ENCODE results near the gene PDZK1. TPM values are rescaled to one million over a fixed set of nuclear protein-coding genes. Genes with fewer than 3 reads are reported as not detected.
A peak's percentile ranks its signal among the peaks of the same experiment; 100 is the strongest.
"Not testable (repeated sequence)": the region's sequence is repeated elsewhere in the genome, so short reads cannot be mapped to it uniquely, and the experiment has no call there.

The PDZK1 gene
- total RNA-seq, 4 donors from 2014 or later, result 0.63 TPM; not detected in 3

DNA sequence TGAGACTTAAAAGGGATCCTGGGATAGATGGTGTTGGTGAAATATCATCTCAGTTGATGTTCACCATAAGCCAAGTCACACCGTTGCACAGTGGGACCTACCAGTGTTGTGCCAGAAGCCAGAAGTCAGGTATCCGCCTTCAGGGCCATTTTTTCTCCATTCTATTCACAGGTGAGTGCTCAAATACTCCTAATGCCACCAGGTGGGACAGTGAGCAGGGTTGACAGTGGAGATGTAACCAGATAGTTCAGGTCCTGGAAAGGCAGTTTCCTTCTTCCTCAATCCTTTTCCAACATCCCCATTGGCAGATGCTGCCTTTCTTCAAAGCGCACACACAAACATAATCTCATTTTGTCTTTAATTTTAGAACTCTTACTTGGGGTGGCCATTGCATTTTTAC, 23.7 kb upstream of the PDZK1 start:
- TF ChIP-seq CTCF (IDR thresholded peaks at IDR 0.05), result no peak
- no peak for ATAC-seq (ENCODE audit: low FRiP score)
- DNase-seq (ENCODE audit: low spot score), result no peak

DNA sequence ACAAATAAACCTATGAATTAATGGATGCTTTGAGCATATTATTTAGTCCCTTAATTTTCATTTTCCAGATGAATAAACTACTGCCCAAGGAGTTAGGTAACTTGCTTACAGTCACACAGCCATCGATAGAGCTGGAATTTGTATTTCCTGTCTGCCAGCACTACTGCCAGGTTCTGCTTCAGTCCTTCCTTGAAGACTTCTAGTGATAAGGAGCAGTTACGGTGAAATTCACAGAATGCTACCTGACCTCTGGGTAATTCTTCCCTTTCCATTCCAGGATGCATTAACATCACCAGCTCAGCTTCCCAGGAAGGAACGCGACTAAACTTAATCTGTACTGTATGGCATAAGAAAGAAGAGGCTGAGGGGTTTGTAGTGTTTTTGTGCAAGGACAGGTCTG, 23.3 kb upstream of the PDZK1 start:
- ATAC-seq (ENCODE audit: low FRiP score) (no peak), DNase-seq (ENCODE audit: low spot score) (no peak)
- no peak for TF ChIP-seq CTCF (IDR thresholded peaks at IDR 0.05)

DNA sequence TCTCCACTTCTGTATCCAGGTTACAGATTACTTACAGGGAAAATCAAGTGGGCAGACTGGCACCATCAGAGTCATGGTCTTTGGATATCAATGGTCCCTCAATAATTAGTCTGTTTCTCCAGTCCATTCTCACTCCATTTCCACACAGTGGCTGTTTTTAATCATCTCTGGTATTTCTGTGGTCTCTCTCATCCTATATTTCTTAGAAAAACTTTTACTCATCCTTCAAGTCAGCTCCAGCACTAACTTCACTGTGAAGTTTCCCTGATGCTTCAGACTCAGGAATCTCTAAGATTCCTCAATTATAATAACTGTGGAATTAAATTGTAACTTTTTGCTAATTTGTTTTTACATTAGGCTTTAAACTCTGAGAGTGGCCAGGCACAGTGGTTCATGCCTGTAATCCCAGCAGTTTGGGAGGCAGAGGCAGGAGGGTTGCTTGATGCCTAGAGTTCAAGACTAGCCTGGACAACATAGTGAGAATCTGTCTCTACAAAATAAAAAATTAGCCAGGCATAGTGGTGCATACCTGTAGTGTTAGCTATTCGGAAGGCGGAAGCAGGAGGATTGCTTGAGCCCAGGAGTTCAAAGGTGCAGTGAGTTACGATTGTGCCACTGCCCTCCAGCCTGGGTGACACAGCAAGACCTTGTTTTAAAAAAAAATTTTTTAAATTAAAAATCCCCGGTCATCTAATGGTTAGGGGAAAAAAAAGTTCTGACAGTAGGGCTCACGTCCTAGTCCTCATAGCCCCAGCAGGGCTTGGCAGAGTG, 22.7 kb upstream of the PDZK1 start:
- ATAC-seq (ENCODE audit: low FRiP score), result no peak
- no peak for DNase-seq (ENCODE audit: low spot score)
- TF ChIP-seq CTCF (IDR thresholded peaks at IDR 0.05), result no peak

- TF ChIP-seq CTCF (IDR thresholded peaks at IDR 0.05), result no peak
- DNase-seq (ENCODE audit: low spot score), result no peak
- no peak for ATAC-seq (ENCODE audit: low FRiP score)
These were observed 22.0 kb upstream of the PDZK1 start for GRCh38 chr1:145729196-145729595.

DNA sequence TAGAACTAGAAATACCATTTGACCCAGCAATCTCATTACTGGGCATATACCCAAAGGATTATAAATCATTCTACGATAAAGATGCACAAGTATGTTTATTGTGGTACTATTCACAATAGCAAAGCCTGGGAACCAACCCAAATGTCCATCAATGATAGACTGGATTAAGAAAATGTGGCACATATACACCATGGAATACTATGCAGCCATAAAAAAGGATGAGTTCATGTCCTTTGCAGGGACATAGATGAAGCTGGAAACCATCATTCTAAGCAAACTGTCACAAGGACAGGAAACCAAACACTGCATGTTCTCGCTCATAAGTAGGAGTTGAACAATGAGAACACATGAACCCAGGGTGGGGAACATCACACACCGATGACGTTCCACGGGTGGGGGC, 19.0 kb upstream of the PDZK1 start:
- not testable (repeated sequence) for DNase-seq (ENCODE audit: low spot score)

GRCh38 chr1:145720878-145721671, 13.9 kb upstream of the PDZK1 start:
- peak; percentile 27 for DNase-seq (ENCODE audit: low spot score)
- TF ChIP-seq CTCF (IDR thresholded peaks at IDR 0.05), result peak in 1 of 3 donors; percentile 56
- ATAC-seq (ENCODE audit: low FRiP score), result peak; percentile 83

More for the DNA sequence above, 19.0 kb upstream of the PDZK1 start:
- ATAC-seq (ENCODE audit: low FRiP score), result not testable (repeated sequence)

GRCh38 chr1:145720556-145720877, 13.3 kb upstream of the PDZK1 start:
- ATAC-seq (ENCODE audit: low FRiP score), result no peak
- no peak for DNase-seq (ENCODE audit: low spot score)
- TF ChIP-seq CTCF (IDR thresholded peaks at IDR 0.05), result no peak

Measured in omental fat pad (tissue), 4 donors.